T-helper 17 cell (primary cell): ENCODE data around the gene ATG9A. TPM values are rescaled to one million over a fixed set of nuclear protein-coding genes. Genes with fewer than 3 reads are reported as not detected.
A peak's percentile ranks its signal among the peaks of the same experiment; 100 is the strongest.
"Not testable (repeated sequence)": the region's sequence is repeated elsewhere in the genome, so short reads cannot be mapped to it uniquely, and the experiment has no call there.

ENCODE experiments used
- ATAC-seq: fragments of 150-1000 bp; cut with Tn5 transposase; 2 replicates; pipeline ENCODE4 v1.10.0; 2021; ENCODE audit warnings: mild to moderate bottlenecking, moderate library complexity
- DNase-seq, 3 donors: peaks; one replicate each; pipeline versions ENCODE4 v3.0.0 to v3.0.0-alpha.2; 2020 to 2021
- H3K9me3 ChIP-seq: one replicate; pipeline ENCODE4 v1.7.0; 2013; ENCODE audit warnings: low read length, mild to moderate bottlenecking; ENCODE audit not compliant: control insufficient read depth, poor library complexity, severe bottlenecking
- H3K27ac Mint-ChIP-seq: one replicate; pipeline ENCODE4 v1.8.0; 2022; ENCODE audit warnings: mild to moderate bottlenecking, moderate library complexity, mixed read lengths
- H3K27me3 Mint-ChIP-seq: one replicate; pipeline ENCODE4 v1.8.0; 2022; ENCODE audit warnings: mixed read lengths
- H3K36me3 Mint-ChIP-seq: one replicate; pipeline ENCODE4 v1.8.0; 2022; ENCODE audit warnings: low read depth, mixed read lengths
- H3K4me1 Mint-ChIP-seq: one replicate; pipeline ENCODE4 v1.8.0; 2022; ENCODE audit warnings: mild to moderate bottlenecking, mixed read lengths
- H3K4me3 Mint-ChIP-seq: one replicate; pipeline ENCODE4 v1.8.0; 2022; ENCODE audit warnings: mild to moderate bottlenecking, moderate library complexity, mixed read lengths
- total RNA-seq, 4 donors: library from RNA in 2 of 4; stranded (reverse) in 2 of 4; gene quantifications; one replicate each; pipeline ENCODE4 v1.2.3 and lab custom pipeline; 2022 to 2026

The ATG9A gene
- total RNA-seq, 2 donors from 2014 or later: 42.4 to 72.1 TPM

DNA sequence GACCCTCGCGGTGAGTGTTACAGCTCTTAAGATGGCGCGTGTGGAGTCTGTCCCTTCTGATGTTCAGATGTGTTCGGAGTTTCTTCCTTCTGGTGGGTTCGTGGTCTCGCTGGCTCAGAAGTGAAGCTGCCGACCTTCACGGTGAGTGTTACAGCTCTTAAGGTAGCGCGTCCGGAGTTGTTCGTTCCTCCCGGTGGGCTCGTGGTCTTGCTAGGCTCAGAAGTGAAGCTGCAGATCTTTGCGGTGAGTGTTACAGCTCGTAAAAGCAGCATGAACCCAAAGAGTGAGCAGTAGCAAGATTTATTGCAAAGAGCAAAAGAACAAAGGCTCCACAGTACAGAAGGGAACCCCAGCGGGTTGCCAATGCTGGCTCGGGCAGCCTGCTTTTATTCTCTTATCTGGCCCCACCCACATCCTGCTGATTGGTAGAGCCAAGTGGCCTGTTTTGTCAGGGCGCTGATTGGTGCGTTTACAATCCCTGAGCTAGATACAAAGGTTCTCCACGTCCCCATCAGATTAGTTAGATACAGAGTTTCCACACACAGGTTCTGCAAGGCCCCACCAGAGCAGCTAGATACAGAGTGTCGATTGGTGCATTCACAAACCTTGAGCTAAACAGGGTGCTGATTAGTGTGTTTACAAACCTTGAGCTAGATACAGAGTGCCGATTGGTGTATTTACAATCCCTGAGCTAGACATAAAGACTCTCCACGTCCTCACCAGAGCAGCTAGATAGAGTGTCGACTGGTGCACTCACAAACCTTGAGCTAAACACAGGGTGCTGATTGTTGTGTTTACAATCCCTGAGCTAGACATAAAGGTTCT is 28.7 kb downstream of the ATG9A start:
- not testable (repeated sequence) for DNase-seq, ATAC-seq, H3K4me1 Mint-ChIP-seq, H3K9me3 ChIP-seq, H3K27ac Mint-ChIP-seq, H3K36me3 Mint-ChIP-seq
- Mint-ChIP-seq H3K4me3 (peak overlapping the region; percentile 65), H3K27me3 (peaks cover 21% of the 10 kb centered on the region)

DNA sequence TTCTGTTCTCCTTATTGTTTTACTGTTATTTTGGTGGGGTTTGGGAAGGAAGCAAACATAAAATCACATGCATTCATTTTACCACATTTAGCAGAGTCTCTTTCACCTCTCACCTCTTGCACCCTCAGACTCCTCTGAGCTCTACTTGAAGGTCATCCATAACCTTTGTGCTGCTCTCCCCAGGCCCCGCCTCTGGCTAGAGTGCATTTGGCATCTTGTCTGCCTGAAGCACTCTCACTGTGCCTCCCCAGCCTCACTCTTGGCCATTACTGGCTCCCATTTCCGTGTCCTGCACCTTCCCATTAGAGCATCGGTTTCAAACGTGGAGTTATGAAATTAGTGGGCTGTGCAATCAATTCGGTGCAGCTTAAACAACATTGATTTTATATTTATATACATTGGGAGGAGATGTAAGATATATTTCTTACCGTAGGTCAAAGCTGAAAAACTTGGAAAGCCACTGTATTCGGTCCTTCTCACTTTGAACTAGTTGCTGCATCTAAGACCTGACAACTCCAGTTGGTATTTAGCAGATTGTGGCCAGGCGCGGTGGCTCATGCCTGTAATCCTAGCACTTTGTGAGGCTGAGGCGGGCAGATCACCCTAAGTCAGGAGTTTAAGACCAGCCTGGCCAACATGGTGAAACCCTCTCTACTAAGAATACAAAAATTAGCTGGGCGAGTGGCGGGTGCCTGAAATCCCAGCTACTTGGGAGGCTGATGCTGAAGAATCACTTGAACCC is 29.8 kb downstream of the ATG9A start:
- Mint-ChIP-seq H3K27me3 (peaks cover 21% of the 10 kb centered on the region), H3K4me3 (no peak overlapping the region), H3K4me1 (peaks cover 6% of the 10 kb centered on the region), H3K36me3 (peaks cover 3% of the 10 kb centered on the region), H3K27ac (no peak overlapping the region)
- DNase-seq (no peak), ATAC-seq (no peak)
- H3K9me3 ChIP-seq: no peaks in the 10 kb centered on the region

- Mint-ChIP-seq H3K4me3 (no peak overlapping the region), H3K27me3 (peaks cover 21% of the 10 kb centered on the region), H3K27ac (no peak overlapping the region), H3K36me3 (peaks cover 3% of the 10 kb centered on the region), H3K4me1 (peaks cover 6% of the 10 kb centered on the region)
- ATAC-seq: no peak
- no peak for DNase-seq
- H3K9me3 ChIP-seq: no peaks in the 10 kb centered on the region
Observed at GRCh38 chr2:219198974-219199373, 30.5 kb downstream of the ATG9A start.

- Mint-ChIP-seq H3K4me3 (no peak overlapping the region), H3K4me1 (peaks cover 6% of the 10 kb centered on the region), H3K36me3 (peaks cover 3% of the 10 kb centered on the region), H3K27me3 (peaks cover 21% of the 10 kb centered on the region), H3K27ac (no peak overlapping the region)
- H3K9me3 ChIP-seq: no peaks in the 10 kb centered on the region
- DNase-seq: no peak
- no peak for ATAC-seq
Observed at GRCh38 chr2:219197388-219197787, 32.0 kb downstream of the ATG9A start.

- no peak for ATAC-seq
- Mint-ChIP-seq H3K27ac (peak overlapping the region; percentile 37), H3K4me3 (no peak overlapping the region), H3K36me3 (peaks cover 2% of the 10 kb centered on the region), H3K27me3 (no peaks in the 10 kb centered on the region), H3K4me1 (peaks cover 15% of the 10 kb centered on the region)
- no peaks in the 10 kb centered on the region for H3K9me3 ChIP-seq
- no peak for DNase-seq
Observed at GRCh38 chr2:219186754-219187456, 42.5 kb downstream of the ATG9A start.

- H3K27me3 Mint-ChIP-seq: no peaks in the 10 kb centered on the region
- H3K4me3 Mint-ChIP-seq: no peak overlapping the region
- H3K36me3 Mint-ChIP-seq: peaks cover 2% of the 10 kb centered on the region
- DNase-seq (no peak), ATAC-seq (no peak)
- H3K4me1 Mint-ChIP-seq: peaks cover 32% of the 10 kb centered on the region
- H3K27ac Mint-ChIP-seq: peak overlapping the region; percentile 9
- H3K9me3 ChIP-seq: no peaks in the 10 kb centered on the region
Observed at GRCh38 chr2:219184121-219184520, 45.3 kb downstream of the ATG9A start.

DNA sequence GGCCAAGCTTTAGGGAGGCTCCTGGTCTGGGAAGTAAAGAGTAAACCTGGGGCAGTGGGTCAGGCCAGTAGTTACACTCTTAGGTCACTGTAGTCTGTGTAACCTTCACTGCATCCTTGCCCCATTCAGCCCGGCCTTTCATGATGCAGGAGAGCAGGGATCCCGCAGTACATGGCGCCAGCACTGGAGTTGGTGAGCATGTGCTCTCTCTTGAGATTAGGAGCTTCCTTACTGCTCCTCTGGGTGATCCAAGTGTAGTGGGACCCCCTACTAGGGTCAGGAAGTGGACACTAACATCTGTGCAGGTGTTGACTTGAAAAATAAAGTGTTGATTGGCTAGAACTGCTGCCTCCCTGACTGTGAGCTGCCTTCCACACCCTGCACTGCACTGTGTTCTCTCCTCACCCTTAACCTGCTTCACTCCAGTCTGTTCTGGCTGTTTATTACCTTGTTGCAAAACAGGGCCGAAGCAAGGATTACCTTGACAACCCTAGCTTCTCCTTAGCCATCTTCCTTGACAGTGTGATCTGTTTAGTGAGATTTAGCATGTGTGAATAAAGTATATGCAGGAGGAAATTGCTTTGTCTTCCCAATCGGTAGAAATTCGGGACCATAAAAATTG is 46.2 kb downstream of the ATG9A start:
- peak overlapping the region; percentile 74 for H3K27ac Mint-ChIP-seq
- H3K4me3 Mint-ChIP-seq: peak overlapping the region; percentile 39
- H3K4me1 Mint-ChIP-seq: peaks cover 36% of the 10 kb centered on the region

GRCh38 chr2:219182331-219183150 is 46.9 kb downstream of the ATG9A start:
- Mint-ChIP-seq H3K4me1 (peaks cover 38% of the 10 kb centered on the region), H3K27me3 (no peaks in the 10 kb centered on the region), H3K27ac (peak overlapping the region; percentile 76), H3K4me3 (peak overlapping the region; percentile 39), H3K36me3 (peaks cover 2% of the 10 kb centered on the region)
- DNase-seq: no peak
- no peak for ATAC-seq
- H3K9me3 ChIP-seq: no peaks in the 10 kb centered on the region

More for the DNA sequence above, 46.2 kb downstream of the ATG9A start:
- peaks cover 2% of the 10 kb centered on the region for H3K36me3 Mint-ChIP-seq
- H3K9me3 ChIP-seq: no peaks in the 10 kb centered on the region
- DNase-seq: no peak
- H3K27me3 Mint-ChIP-seq: no peaks in the 10 kb centered on the region
- no peak for ATAC-seq

GRCh38 chr2:219181531-219181930 is 47.9 kb downstream of the ATG9A start:
- peak overlapping the region; percentile 76 for H3K27ac Mint-ChIP-seq

DNA sequence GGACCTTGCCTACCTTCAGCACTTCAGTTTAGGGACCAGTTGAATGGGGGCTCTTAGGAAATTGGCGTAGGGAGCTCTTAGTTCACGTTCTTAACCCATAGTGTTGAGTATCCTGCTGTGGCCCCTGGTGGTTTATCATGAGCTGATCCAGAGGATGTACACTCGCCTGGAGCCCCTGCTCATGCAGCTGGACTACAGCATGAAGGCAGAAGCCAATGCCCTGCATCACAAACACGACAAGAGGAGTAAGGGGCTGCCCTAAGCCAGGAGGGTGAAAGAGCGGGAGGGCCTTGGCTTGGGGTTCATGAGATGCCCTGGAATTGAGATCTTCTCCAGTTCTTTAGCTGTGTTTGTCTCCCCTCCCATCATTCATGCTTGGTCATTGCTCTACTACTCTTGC is 48.5 kb downstream of the ATG9A start:
- no peaks in the 10 kb centered on the region for H3K9me3 ChIP-seq
- ATAC-seq (no peak), DNase-seq (no peak)
- Mint-ChIP-seq H3K27ac (peak overlapping the region; percentile 76), H3K4me3 (peak overlapping the region; percentile 41), H3K27me3 (no peaks in the 10 kb centered on the region), H3K4me1 (peaks cover 43% of the 10 kb centered on the region), H3K36me3 (peaks cover 2% of the 10 kb centered on the region)

More at GRCh38 chr2:219181531-219181930, 47.9 kb downstream of the ATG9A start:
- Mint-ChIP-seq H3K4me1 (peaks cover 41% of the 10 kb centered on the region), H3K27me3 (no peaks in the 10 kb centered on the region), H3K4me3 (no peak overlapping the region), H3K36me3 (peaks cover 2% of the 10 kb centered on the region)
- H3K9me3 ChIP-seq: no peaks in the 10 kb centered on the region
- no peak for ATAC-seq
- DNase-seq: no peak

GRCh38 chr2:219179601-219180465 is 49.6 kb downstream of the ATG9A start:
- Mint-ChIP-seq H3K27ac (peak overlapping the region; percentile 99), H3K36me3 (peaks cover 2% of the 10 kb centered on the region), H3K4me3 (no peak overlapping the region), H3K27me3 (no peaks in the 10 kb centered on the region), H3K4me1 (peaks cover 45% of the 10 kb centered on the region)
- DNase-seq (no peak), ATAC-seq (no peak)
- H3K9me3 ChIP-seq: no peaks in the 10 kb centered on the region
